GM21367 (cell line): ENCODE results near the gene RIPK3.
"Not testable (repeated sequence)": the region's sequence is repeated elsewhere in the genome, so short reads cannot be mapped to it uniquely, and the experiment has no call there.

Experiments used
- ATAC-seq: cut with Tn5 transposase; IDR thresholded peaks from one replicate; pipeline ENCODE4 v1.9.1; 2021; ENCODE audit not compliant: unreplicated experiment

RIPK3 gene

GRCh38 chr14:24348186-24348585 lies 8.4 kb upstream of the RIPK3 start:
- ATAC-seq: no peak

- no peak for ATAC-seq
These were observed 7.3 kb upstream of the RIPK3 start for GRCh38 chr14:24347134-24347533.

- ATAC-seq: no peak
These were observed 4.2 kb upstream of the RIPK3 start for GRCh38 chr14:24343795-24344660.

GRCh38 chr14:24342889-24343288 lies 3.1 kb upstream of the RIPK3 start:
- ATAC-seq: no peak

GRCh38 chr14:24340606-24341005 lies 815 bp upstream of the RIPK3 start:
- no peak for ATAC-seq

- ATAC-seq: no peak
These were observed 948 bp downstream of the RIPK3 start for GRCh38 chr14:24338843-24339242.

GRCh38 chr14:24337824-24338175 lies 2.0 kb downstream of the RIPK3 start:
- no peak for ATAC-seq

- no peak for ATAC-seq
These were observed 2.5 kb downstream of the RIPK3 start for GRCh38 chr14:24337144-24337823.

- no peak for ATAC-seq
These were observed 4.2 kb downstream of the RIPK3 start for GRCh38 chr14:24335461-24336171.

GRCh38 chr14:24334431-24335291 lies 5.1 kb downstream of the RIPK3 start, which contains the start of gene ADCY4:
TSS of gene ADCY4 (minus strand) at chr14:24335071. CDS start at chr14:24334652, 419 bp downstream.
- no peak for ATAC-seq

GRCh38 chr14:24332268-24332993 lies 7.4 kb downstream of the RIPK3 start:
- peak; percentile 58 for ATAC-seq

GRCh38 chr14:24331731-24332267 lies 8.0 kb downstream of the RIPK3 start:
- ATAC-seq: no peak

- no peak for ATAC-seq
These were observed 8.7 kb downstream of the RIPK3 start for GRCh38 chr14:24330973-24331674.

GRCh38 chr14:24329736-24330135 lies 10.1 kb downstream of the RIPK3 start:
- ATAC-seq: no peak

GRCh38 chr14:24329073-24329663 lies 10.6 kb downstream of the RIPK3 start:
- ATAC-seq: no peak

GRCh38 chr14:24327914-24328313 lies 11.9 kb downstream of the RIPK3 start:
- ATAC-seq: not testable (repeated sequence)

- ATAC-seq: no peak
These were observed 12.5 kb downstream of the RIPK3 start for GRCh38 chr14:24327303-24327702.

- no peak for ATAC-seq
These were observed 13.8 kb downstream of the RIPK3 start for GRCh38 chr14:24325963-24326362.

- no peak for ATAC-seq
These were observed 14.7 kb downstream of the RIPK3 start for GRCh38 chr14:24325041-24325530.
